Activated CD4-positive, alpha-beta T cell treated with anti-CD3 and anti-CD28 coated beads for 36 hours (primary cell): ENCODE results near the gene GSTT2. TPM values are rescaled to one million over a fixed set of nuclear protein-coding genes. Genes with fewer than 3 reads are reported as not detected.

ENCODE experiments used
- ATAC-seq: fragments of 200-7000 bp; cut with Tn5 transposase; one replicate; pipeline ENCODE4 v1.10.0; 2021; ENCODE audit warnings: mild to moderate bottlenecking, moderate library complexity
- CTCF ChIA-PET: fragments of 350-600 bp; sonication (Branson Sonifier 250); formaldehyde crosslinking; loops from one replicate; lab custom pipeline; 2021; ENCODE audit warnings: antibody characterized with exemption; lab: Charles Lee
- POLR2A ChIA-PET: fragments of 350-600 bp; sonication (Branson Sonifier 250); formaldehyde crosslinking; loops from one replicate; lab custom pipeline; 2021; ENCODE audit warnings: antibody characterized with exemption, inconsistent platforms; lab: Charles Lee
- DNase-seq: peaks from one replicate; pipeline ENCODE4 v3.0.0-alpha.2; 2020
- H3K27ac Mint-ChIP-seq: one replicate; pipeline ENCODE4 v1.8.0; 2021; ENCODE audit warnings: mixed read lengths
- H3K27me3 Mint-ChIP-seq: one replicate; pipeline ENCODE4 v1.8.0; 2021; ENCODE audit warnings: mixed read lengths
- H3K36me3 Mint-ChIP-seq: one replicate; pipeline ENCODE4 v1.8.0; 2021; ENCODE audit warnings: low read depth, mixed read lengths
- H3K4me1 Mint-ChIP-seq: one replicate; pipeline ENCODE4 v1.8.0; 2021; ENCODE audit warnings: mixed read lengths
- H3K4me3 Mint-ChIP-seq: one replicate; pipeline ENCODE4 v1.8.0; 2021; ENCODE audit warnings: mild to moderate bottlenecking, moderate library complexity, mixed read lengths
- H3K9me3 Mint-ChIP-seq: one replicate; pipeline ENCODE4 v1.8.0; 2021; ENCODE audit warnings: low read depth, mixed read lengths
- intact Hi-C, 2 experiments: fragments of 100-400 bp; cut with DNase I in 1 of 2; cut with micrococcal nuclease in 1 of 2; formaldehyde crosslinking; loops; one replicate each; pipeline versions ENCODE4 v1.14.2 to v1.15.1; 2022 to 2024; cut with DNase I, micrococcal nuclease
- total RNA-seq, 2 experiments: library from RNA; stranded (reverse); gene quantifications; one replicate each; pipeline ENCODE4 v1.2.3, GENCODE V29; 2021

The GSTT2 gene
- total RNA-seq, 2 experiments from 2014 or later, result not detected

- no peaks in the 10 kb centered on the region for H3K27me3 Mint-ChIP-seq
- peak overlapping the region; percentile 94 for H3K27ac Mint-ChIP-seq
- ChIA-PET POLR2A (no interaction called here), CTCF (no interaction called here)
- peaks cover 12% of the 10 kb centered on the region for H3K36me3 Mint-ChIP-seq
- peak overlapping the region; percentile 92 for H3K4me3 Mint-ChIP-seq
- peaks cover 27% of the 10 kb centered on the region for H3K4me1 Mint-ChIP-seq
- no peak for ATAC-seq
- no peak for DNase-seq
- intact Hi-C loops, result loop anchor here in 1 of 2 experiments (1.0 to 10.0 kb wide), 9 partner anchors 12 to 544 kb away; partner anchors contain the start of genes ADORA2A, GUCD1, MIF and SNRPD3
- no peaks in the 10 kb centered on the region for H3K9me3 Mint-ChIP-seq
Observed at GRCh38 chr22:24011735-24012068, 31.8 kb downstream of the GSTT2 start.

- Mint-ChIP-seq H3K4me3 (no peak overlapping the region), H3K9me3 (no peaks in the 10 kb centered on the region), H3K27me3 (no peaks in the 10 kb centered on the region), H3K4me1 (peaks cover 35% of the 10 kb centered on the region), H3K36me3 (peaks cover 25% of the 10 kb centered on the region), H3K27ac (no peak overlapping the region)
- intact Hi-C loops, result loop anchor here in 1 of 2 experiments (10.0 kb wide), 1 partner anchor 301 kb away; no protein-coding TSS in a partner anchor
- no peak for DNase-seq
- POLR2A ChIA-PET, result no interaction called here
- CTCF ChIA-PET, result interaction anchor here (0.7 kb wide), 1 partner anchor 20 kb away, joined by 3 read pairs; no protein-coding TSS in a partner anchor
- no peak for ATAC-seq
Observed at GRCh38 chr22:24016156-24016555, 36.2 kb downstream of the GSTT2 start.

GRCh38 chr22:24021304-24021703, 41.4 kb downstream of the GSTT2 start:
- intact Hi-C loops, result no loop called here
- ATAC-seq (no peak), DNase-seq (no peak)
- Mint-ChIP-seq H3K36me3 (peaks cover 49% of the 10 kb centered on the region), H3K4me1 (peaks cover 48% of the 10 kb centered on the region), H3K9me3 (peaks cover 7% of the 10 kb centered on the region), H3K27ac (no peak overlapping the region), H3K4me3 (no peak overlapping the region), H3K27me3 (no peaks in the 10 kb centered on the region)
- CTCF ChIA-PET, result no interaction called here
- POLR2A ChIA-PET, result no interaction called here

GRCh38 chr22:24023204-24023789, 43.4 kb downstream of the GSTT2 start:
- Mint-ChIP-seq H3K36me3 (peaks cover 43% of the 10 kb centered on the region), H3K27ac (peak overlapping the region; percentile 74), H3K27me3 (no peaks in the 10 kb centered on the region), H3K4me3 (no peak overlapping the region), H3K4me1 (peaks cover 55% of the 10 kb centered on the region), H3K9me3 (peaks cover 7% of the 10 kb centered on the region)
- ChIA-PET CTCF (interaction anchor here (0.6 to 1.2 kb wide), 2 partner anchors 10 to 83 kb away, joined by 3 read pairs; no protein-coding TSS in a partner anchor), POLR2A (no interaction called here)
- intact Hi-C loops, result loop anchor here in 1 of 2 experiments (1.0 kb wide), 1 partner anchor 12 kb away; the partner anchor contains the start of gene CABIN1
- DNase-seq (no peak), ATAC-seq (peak; percentile 68)

- Mint-ChIP-seq H3K4me3 (no peak overlapping the region), H3K4me1 (peaks cover 56% of the 10 kb centered on the region), H3K9me3 (peaks cover 7% of the 10 kb centered on the region), H3K27ac (no peak overlapping the region), H3K27me3 (no peaks in the 10 kb centered on the region), H3K36me3 (peaks cover 44% of the 10 kb centered on the region)
- DNase-seq, result no peak
- intact Hi-C loops, result no loop called here
- CTCF ChIA-PET, result no interaction called here
- POLR2A ChIA-PET, result no interaction called here
- no peak for ATAC-seq
Observed at GRCh38 chr22:24024354-24024753, 44.4 kb downstream of the GSTT2 start.

GRCh38 chr22:24025475-24025874, 45.5 kb downstream of the GSTT2 start:
- ChIA-PET POLR2A (no interaction called here), CTCF (interaction anchor here (0.6 kb wide), 1 partner anchor 128 kb away, joined by 3 read pairs; no protein-coding TSS in a partner anchor)
- Mint-ChIP-seq H3K36me3 (peaks cover 45% of the 10 kb centered on the region), H3K27ac (no peak overlapping the region), H3K4me3 (no peak overlapping the region), H3K27me3 (no peaks in the 10 kb centered on the region), H3K4me1 (peaks cover 59% of the 10 kb centered on the region), H3K9me3 (peaks cover 7% of the 10 kb centered on the region)
- ATAC-seq (no peak), DNase-seq (no peak)
- intact Hi-C loops, result no loop called here

DNA sequence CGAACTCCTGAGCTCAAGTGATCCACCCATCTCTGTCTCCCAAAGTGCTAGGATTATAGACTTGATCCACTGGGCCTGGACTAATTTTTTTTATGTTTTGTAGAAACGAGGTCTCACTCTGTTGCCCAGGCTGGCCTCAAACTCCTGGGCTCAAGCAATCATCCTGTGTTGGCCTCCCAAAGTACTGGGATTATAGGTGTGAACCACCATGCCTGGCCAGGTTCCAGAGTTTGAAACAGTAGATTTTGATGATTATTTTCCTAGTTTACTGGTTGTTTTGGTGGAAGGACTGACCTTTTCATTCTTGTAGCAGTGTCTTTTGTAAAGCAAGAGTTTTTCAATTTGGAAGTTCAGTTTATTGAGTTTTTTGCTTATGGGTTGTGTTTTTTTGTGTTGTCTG, 46.1 kb downstream of the GSTT2 start:
- intact Hi-C loops, result no loop called here
- ATAC-seq (no peak), DNase-seq (no peak)
- ChIA-PET CTCF (interaction anchor here (0.6 to 0.9 kb wide), 2 partner anchors 10 to 127 kb away, joined by 3 read pairs; no protein-coding TSS in a partner anchor), POLR2A (no interaction called here)
- H3K27ac Mint-ChIP-seq, result no peak overlapping the region
- no peak overlapping the region for H3K4me3 Mint-ChIP-seq
- H3K4me1 Mint-ChIP-seq, result peaks cover 57% of the 10 kb centered on the region
- peaks cover 7% of the 10 kb centered on the region for H3K9me3 Mint-ChIP-seq
- no peaks in the 10 kb centered on the region for H3K27me3 Mint-ChIP-seq
- H3K36me3 Mint-ChIP-seq, result peaks cover 45% of the 10 kb centered on the region

DNA sequence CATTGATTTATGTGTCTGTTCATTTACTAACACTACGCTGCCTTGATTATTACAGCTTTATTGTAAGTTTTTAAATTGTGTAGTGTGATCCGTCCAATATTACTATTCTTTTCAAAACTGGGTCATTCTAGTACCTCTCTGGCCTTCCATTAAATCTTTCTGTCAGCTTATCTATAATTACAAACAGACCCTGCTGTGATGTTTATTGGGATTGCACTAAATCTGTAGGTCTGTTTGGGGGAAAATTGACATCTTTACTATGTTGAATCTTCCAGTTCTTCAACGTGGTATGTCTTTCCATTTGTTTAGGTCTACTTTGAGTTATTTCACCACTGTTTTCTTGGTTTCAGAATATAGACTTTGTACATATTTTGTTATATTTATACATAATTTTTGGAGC, 46.8 kb downstream of the GSTT2 start:
- no peak overlapping the region for H3K27ac Mint-ChIP-seq
- peaks cover 7% of the 10 kb centered on the region for H3K9me3 Mint-ChIP-seq
- DNase-seq (no peak), ATAC-seq (no peak)
- ChIA-PET CTCF (interaction anchor here (0.9 kb wide), 1 partner anchor 9 kb away, joined by 3 read pairs; no protein-coding TSS in a partner anchor), POLR2A (no interaction called here)
- no peak overlapping the region for H3K4me3 Mint-ChIP-seq
- H3K36me3 Mint-ChIP-seq, result peaks cover 45% of the 10 kb centered on the region
- intact Hi-C loops, result no loop called here
- H3K27me3 Mint-ChIP-seq, result no peaks in the 10 kb centered on the region
- peaks cover 61% of the 10 kb centered on the region for H3K4me1 Mint-ChIP-seq

GRCh38 chr22:24027389-24027975, 47.5 kb downstream of the GSTT2 start:
- H3K36me3 Mint-ChIP-seq, result peaks cover 42% of the 10 kb centered on the region
- no peak overlapping the region for H3K4me3 Mint-ChIP-seq
- POLR2A ChIA-PET, result no interaction called here
- ATAC-seq, result no peak
- H3K9me3 Mint-ChIP-seq, result peaks cover 7% of the 10 kb centered on the region
- H3K4me1 Mint-ChIP-seq, result peaks cover 60% of the 10 kb centered on the region
- H3K27ac Mint-ChIP-seq, result no peak overlapping the region
- CTCF ChIA-PET, result interaction anchor here (1.2 kb wide), 1 partner anchor 70 kb away, joined by 3 read pairs; no protein-coding TSS in a partner anchor
- intact Hi-C loops, result no loop called here
- no peak for DNase-seq
- H3K27me3 Mint-ChIP-seq, result no peaks in the 10 kb centered on the region

DNA sequence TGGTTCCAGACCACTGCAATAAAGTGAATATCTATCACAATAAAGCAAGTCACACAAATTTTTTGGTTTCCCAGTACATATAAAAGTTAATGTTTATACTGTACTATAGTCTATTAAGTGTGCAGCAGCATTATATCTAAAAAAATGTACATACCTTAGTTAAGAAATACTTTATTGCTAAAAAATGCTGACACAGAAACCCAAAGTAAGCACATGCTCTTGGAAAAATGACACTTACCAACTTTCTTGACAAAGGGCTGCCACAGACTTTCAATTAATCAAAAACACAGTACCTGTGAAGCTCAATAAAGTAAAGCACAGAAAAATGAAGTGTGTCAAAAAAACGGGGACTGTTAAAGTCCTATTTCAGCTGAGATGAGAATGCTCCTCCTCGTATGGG, 48.1 kb downstream of the GSTT2 start:
- no peak overlapping the region for H3K4me3 Mint-ChIP-seq
- POLR2A ChIA-PET, result no interaction called here
- peaks cover 57% of the 10 kb centered on the region for H3K4me1 Mint-ChIP-seq
- peaks cover 7% of the 10 kb centered on the region for H3K9me3 Mint-ChIP-seq
- CTCF ChIA-PET, result interaction anchor here (1.2 to 1.3 kb wide), 2 partner anchors 9 to 69 kb away, joined by 3 read pairs; no protein-coding TSS in a partner anchor
- DNase-seq (no peak), ATAC-seq (no peak)
- intact Hi-C loops, result no loop called here
- no peaks in the 10 kb centered on the region for H3K27me3 Mint-ChIP-seq
- H3K27ac Mint-ChIP-seq, result no peak overlapping the region
- peaks cover 41% of the 10 kb centered on the region for H3K36me3 Mint-ChIP-seq

GRCh38 chr22:24028533-24028932, 48.6 kb downstream of the GSTT2 start:
- H3K9me3 Mint-ChIP-seq, result peaks cover 7% of the 10 kb centered on the region
- POLR2A ChIA-PET, result no interaction called here
- H3K27ac Mint-ChIP-seq, result no peak overlapping the region
- peaks cover 53% of the 10 kb centered on the region for H3K4me1 Mint-ChIP-seq
- intact Hi-C loops, result no loop called here
- no peaks in the 10 kb centered on the region for H3K27me3 Mint-ChIP-seq
- H3K36me3 Mint-ChIP-seq, result peaks cover 38% of the 10 kb centered on the region
- no peak for DNase-seq
- CTCF ChIA-PET, result interaction anchor here (1.3 kb wide), 1 partner anchor 9 kb away, joined by 3 read pairs; no protein-coding TSS in a partner anchor
- no peak overlapping the region for H3K4me3 Mint-ChIP-seq
- peak; percentile 64 for ATAC-seq
